HG02610 (cell line): Measurements from ENCODE around the gene CRYBG2.
A peak's percentile ranks its signal among the peaks of the same experiment; 100 is the strongest.
"Not testable (repeated sequence)": the region's sequence is repeated elsewhere in the genome, so short reads cannot be mapped to it uniquely, and the experiment has no call there.

ENCODE experiments used
- ATAC-seq: cut with Tn5 transposase; IDR thresholded peaks from one replicate; pipeline ENCODE4 v1.9.1; 2021; ENCODE audit warnings: mild to moderate bottlenecking, moderate library complexity; ENCODE audit not compliant: unreplicated experiment

Gene CRYBG2

DNA sequence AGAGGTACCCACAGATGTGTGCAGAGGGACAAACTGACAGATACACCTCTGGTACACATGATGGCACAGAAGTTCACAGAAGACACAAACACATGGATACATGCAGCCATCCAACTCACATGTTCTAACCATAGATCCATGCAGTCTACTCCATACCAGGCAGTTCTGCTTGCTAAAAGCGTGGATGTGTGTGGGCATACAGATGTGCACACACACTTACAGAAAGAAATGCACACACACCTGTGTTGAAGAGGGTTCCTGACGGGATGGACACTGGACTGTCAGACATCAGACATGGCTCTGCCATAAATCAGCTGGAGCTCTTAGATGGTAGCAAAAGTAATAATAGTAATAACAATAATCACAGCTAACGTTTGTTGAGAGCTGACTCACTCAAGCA lies 29.4 kb downstream of the CRYBG2 start:
- ATAC-seq, result no peak

- no peak for ATAC-seq
These were observed 30.5 kb downstream of the CRYBG2 start for GRCh38 chr1:26323382-26323781.

DNA sequence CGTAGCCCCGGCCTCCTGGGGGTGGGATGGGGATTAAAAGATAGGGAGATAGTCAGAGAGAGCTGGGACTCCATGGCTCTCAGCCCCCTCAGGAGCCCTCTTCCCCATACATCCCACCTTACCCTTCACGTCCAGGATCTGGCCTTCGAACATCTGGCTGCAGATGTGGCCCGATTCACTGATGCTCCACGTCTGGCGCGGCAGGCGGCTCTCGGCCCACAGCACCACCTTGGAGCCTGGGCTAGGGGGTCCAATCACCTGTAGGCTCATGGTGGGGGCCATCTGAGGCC lies 31.9 kb downstream of the CRYBG2 start:
- no peak for ATAC-seq

DNA sequence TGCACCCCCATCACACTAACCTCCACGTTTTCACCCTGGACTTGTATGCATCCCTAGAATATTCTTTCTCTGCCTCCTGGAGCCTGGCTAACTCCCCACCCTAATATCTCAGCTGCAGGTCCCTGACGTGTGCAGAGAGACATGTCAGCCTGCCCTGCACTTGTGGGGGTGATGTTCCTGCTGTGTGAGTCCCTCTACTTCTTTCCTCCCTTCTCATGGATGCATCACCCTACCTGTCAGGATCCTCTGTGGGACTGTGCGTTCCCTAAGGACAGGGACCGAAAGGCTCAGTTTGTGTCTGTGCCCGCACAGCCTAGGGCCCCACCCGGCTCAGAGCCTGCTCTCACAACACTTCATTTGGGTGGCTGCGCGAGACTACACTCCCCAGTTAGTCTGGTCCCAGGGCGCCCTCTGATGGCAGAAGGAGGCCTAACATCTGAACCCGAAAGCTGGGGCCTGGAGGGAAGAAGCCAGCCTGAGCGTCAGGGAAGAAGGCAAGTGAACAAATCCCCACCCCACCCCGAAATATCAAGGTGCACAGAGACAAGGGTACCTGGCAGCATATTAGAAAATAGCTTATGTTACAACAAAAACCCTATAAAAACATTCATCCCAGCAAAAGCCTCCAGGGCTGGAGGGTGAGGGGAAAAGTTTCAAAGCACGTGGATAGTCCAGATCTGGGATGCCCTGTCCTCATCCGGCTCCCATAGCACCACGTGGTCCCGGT lies 32.5 kb downstream of the CRYBG2 start:
- ATAC-seq, result peak; percentile 35

- no peak for ATAC-seq
These were observed 33.0 kb downstream of the CRYBG2 start for GRCh38 chr1:26320896-26321295.

DNA sequence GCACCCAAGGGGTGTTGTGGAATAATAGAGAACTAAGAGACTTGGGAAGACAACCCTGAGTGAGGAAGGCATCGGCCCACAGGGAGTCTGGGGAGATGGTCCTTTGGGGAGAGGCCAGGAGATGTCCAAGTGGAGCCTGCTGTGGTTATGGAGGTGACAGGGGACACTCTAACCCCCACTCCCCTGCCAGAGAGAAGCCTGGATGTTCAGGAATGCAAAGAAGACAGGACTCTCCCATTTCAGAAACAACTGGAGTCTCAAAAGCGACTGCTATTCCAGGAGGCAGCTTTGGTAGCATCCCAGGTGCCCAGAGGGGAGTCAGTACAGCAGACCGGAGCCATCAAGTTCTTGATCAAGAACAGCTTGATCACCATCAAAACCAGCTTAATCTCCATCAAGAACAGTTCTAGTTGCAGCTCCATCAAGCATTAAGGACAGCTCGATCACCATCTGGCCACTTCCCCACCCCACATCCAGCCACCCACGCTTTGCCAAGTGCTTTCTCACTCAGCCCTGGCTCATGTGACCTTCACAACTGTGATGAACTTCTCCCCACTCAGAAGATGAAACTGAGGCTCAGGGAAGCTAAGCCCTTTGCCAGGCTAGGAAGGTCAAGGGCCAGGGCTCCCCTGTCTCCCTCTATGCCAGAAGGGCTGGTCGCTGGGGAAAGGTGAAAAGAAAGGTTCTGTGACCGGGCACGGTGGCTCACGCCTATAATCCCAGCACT lies 35.4 kb downstream of the CRYBG2 start:
- ATAC-seq, result no peak

DNA sequence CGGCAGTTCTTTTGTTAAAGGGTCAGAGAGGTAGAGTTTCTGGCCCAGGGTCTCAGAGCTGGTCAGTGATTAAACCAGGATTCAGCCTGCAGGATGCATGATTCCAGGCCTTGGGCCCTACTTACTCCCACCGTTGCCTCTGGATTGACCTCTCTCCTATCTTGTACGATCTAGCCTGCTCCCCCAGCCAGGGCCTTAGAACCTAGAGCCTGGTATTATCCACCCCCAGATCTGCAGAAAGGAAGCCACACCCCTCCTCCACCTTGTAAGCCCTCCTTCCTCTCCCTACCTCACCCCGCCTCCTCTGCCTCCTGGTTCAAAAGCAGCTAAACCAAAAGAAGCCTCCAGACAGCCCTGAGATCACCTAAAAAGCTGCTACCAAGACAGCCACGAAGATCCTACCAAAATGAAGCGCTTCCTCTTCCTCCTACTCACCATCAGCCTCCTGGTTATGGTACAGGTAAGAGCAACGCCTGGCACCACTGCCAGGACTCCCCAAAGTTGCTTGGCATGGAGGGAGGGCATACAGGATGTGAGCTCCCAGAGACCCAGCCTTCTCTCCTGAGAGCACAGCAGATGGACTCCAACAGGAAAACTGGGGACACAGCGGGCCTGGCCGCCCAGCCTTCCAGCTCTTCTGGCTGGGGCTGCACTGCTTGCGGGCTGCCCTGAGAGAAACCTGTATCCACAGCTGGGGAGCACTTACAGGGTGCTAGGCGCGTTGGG lies 36.2 kb downstream of the CRYBG2 start, which contains the start of gene CD52:
Gene CD52, plus strand, starts transcription at position 347 of the 726 bp plus-strand sequence. Its CDS starts 60 bp downstream, at position 407.
- ATAC-seq, result no peak

DNA sequence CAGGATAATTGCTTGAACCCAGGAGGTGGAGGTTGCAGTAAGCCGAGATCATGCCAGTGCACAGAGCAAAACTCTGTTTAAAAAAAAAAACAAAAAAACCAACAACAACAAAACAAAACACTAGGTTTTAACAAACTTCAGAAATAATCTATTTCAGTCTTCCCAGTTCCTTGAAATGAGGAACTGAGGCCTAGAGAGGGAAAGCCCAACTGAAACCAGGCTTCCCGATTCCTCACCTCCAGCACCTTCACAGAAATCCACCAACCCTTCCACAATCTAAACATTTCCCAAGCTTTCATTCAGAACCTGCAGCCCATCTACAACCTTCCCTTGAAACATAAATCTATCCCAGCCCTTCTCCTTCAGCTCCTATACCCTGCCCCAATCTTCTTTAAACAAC lies 36.8 kb downstream of the CRYBG2 start:
- no peak for ATAC-seq

DNA sequence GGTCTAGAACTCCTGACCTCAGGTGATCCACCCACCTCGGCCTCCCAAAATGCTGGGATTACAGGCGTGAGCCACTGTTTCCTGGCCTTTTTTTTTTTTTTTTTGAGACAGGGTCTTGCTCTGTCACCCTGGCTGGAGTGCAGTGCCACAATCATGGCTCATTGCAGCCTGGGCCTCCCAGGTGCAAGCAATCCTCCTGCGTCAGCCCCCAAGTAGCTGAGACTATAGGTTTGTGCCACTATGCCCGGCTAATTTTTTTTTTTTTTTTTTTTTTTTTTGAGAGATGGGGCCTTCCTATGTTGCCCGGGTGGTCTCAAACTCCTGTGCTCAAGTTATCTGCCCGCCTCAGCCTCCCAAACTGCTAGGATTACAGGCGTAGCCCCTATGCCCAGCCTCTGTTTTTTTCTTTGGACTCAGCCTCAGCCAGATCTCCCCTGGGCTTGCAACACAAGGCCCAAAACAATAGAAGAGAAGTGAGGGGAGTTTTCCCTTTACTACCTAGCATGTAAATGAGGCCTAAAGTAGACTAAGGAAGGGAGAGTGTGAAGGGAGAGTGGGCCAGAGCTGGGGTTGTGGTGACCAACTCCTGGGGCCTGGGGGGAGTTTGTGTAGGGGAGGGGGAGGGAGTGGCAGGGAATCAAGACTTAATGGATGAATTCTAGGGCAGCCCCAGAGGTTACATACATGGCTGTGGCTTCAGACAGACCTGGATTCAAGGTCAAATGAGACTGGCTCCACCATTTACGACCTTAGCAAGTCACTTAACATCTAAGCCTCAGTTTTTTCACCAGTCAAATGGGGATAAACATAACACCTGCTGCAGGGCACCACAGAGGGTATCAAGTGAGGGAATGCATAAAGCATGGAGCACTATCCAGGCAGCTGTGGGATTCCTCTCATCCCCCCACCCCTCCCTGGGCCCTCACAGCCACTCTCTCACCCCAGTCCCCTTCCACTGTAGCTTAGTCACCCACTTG lies 37.8 kb downstream of the CRYBG2 start:
- no peak for ATAC-seq

DNA sequence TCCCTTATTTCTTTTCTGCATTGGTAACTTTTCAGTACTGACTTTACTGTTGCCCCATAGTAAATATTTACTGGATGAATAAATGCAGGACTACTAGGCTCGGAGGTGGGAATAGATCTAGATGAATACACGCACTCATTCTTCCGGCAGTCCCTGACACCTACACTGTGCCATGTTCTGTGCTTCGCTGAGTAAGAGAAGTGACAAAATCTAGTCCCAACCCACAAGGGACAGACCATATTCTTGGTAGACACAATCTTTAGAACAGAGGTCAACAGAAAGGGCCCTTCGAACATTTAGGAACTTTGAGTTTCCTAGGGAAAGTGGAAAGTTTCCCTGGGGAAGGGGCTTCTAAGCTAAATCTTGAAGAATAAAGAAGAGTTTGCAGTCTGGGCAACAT lies 39.4 kb downstream of the CRYBG2 start:
- ATAC-seq, result no peak

DNA sequence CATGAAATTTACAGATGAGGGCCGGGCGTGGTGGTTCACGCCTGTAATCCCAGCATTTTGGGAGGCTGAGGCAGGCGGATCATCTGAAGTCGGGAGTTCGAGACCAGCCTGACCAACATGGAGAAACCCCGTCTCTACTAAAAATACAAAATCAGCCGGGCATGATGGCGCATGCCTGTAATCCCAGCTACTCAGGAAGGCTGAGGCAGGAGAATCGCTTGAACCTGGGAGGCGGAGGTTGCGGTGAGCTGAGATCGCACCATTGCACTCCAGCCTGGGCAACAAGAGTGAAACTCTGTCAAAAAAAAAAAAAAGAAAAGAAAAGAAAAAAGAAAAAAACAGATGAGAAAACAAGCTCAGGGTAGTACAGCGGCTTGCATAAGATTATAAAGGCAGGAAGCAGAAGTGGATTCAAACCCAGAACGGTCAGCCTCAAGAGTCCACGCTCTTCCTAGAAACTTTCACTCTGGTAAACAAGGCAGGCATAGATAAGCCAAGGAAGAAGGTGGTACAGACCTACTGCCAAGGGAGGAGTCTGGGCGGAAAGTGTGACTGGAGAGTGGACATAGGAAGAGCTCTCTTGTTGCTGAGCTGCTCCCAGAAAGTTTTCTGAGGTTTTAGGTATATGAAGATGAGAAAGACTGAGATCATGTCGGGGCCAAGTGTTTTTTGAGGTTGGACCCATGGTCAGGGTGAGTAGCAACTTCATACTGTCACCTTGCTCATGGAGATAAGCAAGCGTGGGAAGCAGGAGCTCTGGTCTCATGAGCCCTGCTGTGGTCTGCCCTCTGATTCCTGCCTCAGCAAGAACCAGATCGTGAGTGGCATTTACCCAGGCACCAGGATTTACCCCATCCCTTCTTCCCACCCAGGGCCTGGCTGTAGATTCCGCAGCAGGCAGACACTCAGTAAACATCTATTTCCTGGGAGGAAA lies 45.7 kb downstream of the CRYBG2 start:
- not testable (repeated sequence) for ATAC-seq

DNA sequence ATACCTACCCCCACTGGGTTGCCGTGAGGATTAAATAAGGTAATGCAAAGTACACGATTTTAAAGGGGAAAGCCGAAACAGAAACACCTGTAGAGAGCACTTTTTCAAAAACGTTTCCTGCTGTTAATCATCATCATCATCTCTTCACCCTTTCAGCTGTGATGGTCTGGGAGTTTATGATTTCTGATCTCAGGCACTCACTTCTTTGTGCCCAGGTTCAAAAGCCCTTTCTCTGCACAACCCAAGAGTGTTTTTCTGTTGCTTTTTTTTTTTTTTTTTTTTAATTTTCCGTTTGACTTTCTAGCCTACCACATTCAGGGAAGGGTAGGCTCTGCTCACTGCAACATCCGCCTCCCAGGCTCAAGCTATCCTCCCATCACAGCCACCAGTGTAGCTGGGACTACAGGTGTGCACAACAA lies 46.6 kb downstream of the CRYBG2 start:
- ATAC-seq, result no peak

DNA sequence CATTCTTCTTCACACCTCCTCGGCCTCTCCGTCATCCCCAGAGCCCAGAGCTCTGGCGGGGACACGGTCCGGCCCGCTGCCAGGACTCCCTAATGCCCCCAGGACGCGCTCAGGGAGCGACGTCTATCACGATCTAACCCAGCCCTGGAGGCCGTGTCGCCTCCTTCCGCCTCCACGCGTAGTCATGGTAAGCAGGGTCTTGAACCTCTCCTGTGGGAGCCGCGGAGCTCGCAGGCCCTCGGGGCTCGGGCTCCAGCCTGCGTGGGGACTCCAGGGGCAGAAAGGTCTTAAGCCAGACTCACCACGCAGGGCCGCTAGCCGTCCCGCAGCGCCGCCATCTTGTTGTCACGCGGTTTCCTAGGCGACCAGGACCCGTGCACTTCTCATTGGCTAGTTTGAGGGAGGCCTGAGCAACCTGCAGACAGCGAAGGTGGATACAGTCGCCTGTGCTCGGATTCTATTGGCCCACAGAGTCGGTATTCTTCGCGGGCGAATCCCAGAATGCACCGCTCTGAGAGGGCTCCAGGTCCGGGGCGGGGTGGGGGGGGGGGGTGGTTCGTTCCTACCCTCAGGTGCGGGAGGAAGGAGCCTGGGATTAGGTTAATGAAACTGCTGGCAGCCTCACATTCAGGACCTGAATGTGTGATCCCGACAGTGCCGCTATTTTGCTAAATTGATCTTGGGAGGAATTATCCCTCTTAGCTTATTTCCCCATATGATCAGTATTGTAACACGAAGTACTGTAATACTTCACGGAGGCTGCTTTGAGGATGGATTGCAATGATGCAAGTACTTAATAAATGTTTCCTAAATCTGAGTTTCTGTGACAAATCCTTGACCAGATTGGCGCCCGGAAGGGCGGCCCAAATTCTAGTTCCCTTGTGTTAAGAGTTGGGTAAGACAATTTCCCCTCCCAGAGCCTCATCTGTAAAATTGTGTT lies 47.4 kb downstream of the CRYBG2 start, which contains the start of gene UBXN11:
Gene UBXN11, minus strand, starts transcription at position 347 of the 940 bp plus-strand sequence. CDS start 3,753 bp downstream, outside the sequence.
- peak; percentile 99 for ATAC-seq

- peak; percentile 2 for ATAC-seq
These were observed 48.2 kb downstream of the CRYBG2 start for GRCh38 chr1:26305667-26306289.

- ATAC-seq, result no peak
These were observed 51.1 kb downstream of the CRYBG2 start for GRCh38 chr1:26302733-26303405.

- ATAC-seq, result no peak
These were observed 53.2 kb downstream of the CRYBG2 start for GRCh38 chr1:26300578-26301275.

- no peak for ATAC-seq
These were observed 56.2 kb downstream of the CRYBG2 start for GRCh38 chr1:26297791-26298124.
